ENCODE data around the gene PAXIP1.

The PAXIP1 gene

DNA sequence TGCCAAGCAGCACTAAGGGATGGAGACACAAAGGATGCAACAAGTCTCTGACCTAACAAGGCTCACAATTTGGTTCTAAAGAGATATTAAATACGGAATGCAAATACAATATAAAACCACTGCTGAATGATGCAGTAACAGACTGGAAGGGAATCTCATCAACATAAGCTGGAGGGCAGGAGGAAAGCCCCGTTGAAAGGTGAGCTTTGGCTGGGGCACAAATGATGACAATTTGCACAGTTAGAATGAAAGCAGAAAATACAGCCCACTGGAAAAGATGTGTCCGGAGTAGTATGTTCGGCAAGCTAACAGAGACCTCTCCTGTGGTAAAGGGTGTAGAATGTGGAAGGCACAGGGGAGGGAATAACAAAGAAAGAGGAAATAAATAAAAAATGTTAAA lies 26.1 kb downstream of the PAXIP1 start:
- no peak overlapping the region for H3K4me3 ChIP-seq (ENCODE audit: low read depth, low read length)
- DNase-seq (ENCODE audit: low read depth, low spot score): no peak
- in situ Hi-C loops (cut with HindIII; ENCODE audit: low sequenced_read_pairs): no loop called here
- TF ChIP-seq CTCF (IDR thresholded peaks at IDR 0.05; ENCODE audit: low read depth, low read length): no peak

DNA sequence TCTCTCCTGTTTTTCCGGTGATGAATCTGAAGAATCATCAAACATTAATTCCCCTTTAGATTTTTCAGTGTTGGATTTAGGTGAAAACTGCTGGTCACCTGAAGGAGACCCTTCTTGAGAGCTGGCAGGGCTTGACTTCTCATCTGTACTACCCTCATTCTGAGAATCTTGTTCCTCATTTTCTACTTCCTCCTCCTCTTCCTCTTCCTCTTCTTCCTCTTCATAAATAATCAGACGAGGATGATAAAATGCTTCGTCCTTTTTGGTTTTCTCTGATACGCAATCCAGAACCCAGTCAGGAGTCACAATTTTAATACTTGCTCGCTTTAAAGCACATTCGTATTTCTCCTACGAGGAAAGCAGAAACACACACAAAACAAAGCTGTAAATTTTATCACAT lies 26.9 kb downstream of the PAXIP1 start:
- no peak for DNase-seq (ENCODE audit: low read depth, low spot score)
- in situ Hi-C loops (cut with HindIII; ENCODE audit: low sequenced_read_pairs): no loop called here
- TF ChIP-seq CTCF (IDR thresholded peaks at IDR 0.05; ENCODE audit: low read depth, low read length): no peak
- H3K4me3 ChIP-seq (ENCODE audit: low read depth, low read length): no peak overlapping the region

DNA sequence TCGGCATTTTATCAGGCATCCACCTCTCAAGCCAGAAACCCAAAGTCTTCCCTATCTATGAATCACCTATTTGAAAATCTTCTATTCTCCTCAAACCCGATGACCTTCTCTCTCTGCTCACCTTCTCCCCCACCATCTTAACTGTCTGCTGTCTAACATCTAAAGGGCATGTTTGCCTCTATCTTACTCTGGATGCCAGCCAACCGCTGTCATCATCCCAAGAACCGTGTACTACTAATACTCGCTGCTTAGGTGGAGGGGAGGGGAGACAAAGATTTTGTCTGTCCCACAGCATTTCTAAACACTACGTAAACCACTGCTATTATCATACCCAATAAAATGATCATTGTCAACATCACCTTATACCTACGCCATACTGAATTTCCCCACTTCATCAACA lies 29.5 kb downstream of the PAXIP1 start:
- no peak overlapping the region for H3K4me3 ChIP-seq (ENCODE audit: low read depth, low read length)
- TF ChIP-seq CTCF (IDR thresholded peaks at IDR 0.05; ENCODE audit: low read depth, low read length): no peak
- no peak for DNase-seq (ENCODE audit: low read depth, low spot score)
- in situ Hi-C loops (cut with HindIII; ENCODE audit: low sequenced_read_pairs): no loop called here

DNA sequence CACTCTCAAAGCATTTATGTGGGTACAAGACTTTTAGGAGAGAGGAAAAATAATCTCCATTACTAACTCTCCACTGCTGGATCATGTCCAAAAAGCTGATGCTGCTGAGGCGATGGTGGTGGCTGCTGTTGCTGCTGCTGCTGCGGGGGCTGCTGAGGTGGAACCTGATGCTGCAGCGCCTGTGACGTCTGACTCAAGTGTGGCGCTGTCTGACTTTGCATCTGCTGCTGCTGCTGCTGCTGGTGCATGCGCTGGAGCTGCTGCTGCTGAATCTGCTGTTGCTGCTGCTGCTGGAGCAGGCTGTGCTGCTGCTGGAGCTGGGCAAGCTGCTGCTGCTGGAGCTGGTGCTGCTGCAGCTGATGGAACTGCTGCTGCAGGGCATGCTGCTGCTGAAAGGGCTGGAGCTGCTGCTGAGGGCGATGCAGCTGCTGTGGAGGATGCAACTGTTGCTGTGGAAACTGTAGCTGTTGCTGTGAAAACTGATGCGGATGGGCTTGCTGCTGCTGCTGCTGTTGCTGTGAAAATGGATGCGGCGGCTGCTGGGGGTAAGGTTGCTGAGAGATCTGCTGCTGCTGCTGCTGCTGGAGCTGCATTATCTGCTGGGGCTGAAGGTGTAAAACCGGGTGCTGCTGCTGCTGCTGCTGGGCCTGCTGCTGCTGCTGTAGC lies 34.5 kb downstream of the PAXIP1 start:
- in situ Hi-C loops (cut with HindIII; ENCODE audit: low sequenced_read_pairs): no loop called here
- no peak overlapping the region for H3K4me3 ChIP-seq (ENCODE audit: low read depth, low read length)
- no peak for DNase-seq (ENCODE audit: low read depth, low spot score)
- TF ChIP-seq CTCF (IDR thresholded peaks at IDR 0.05; ENCODE audit: low read depth, low read length): no peak

- no peak for DNase-seq (ENCODE audit: low read depth, low spot score)
- in situ Hi-C loops (cut with HindIII; ENCODE audit: low sequenced_read_pairs): no loop called here
- H3K4me3 ChIP-seq (ENCODE audit: low read depth, low read length): no peak overlapping the region
- no peak for TF ChIP-seq CTCF (IDR thresholded peaks at IDR 0.05; ENCODE audit: low read depth, low read length)
Observed at GRCh38 chr7:154967401-154967955, 35.4 kb downstream of the PAXIP1 start.

- no peak for TF ChIP-seq CTCF (IDR thresholded peaks at IDR 0.05; ENCODE audit: low read depth, low read length)
- peak; percentile 31 for DNase-seq (ENCODE audit: low read depth, low spot score)
- in situ Hi-C loops (cut with HindIII; ENCODE audit: low sequenced_read_pairs): no loop called here
Observed at GRCh38 chr7:154965014-154965413, 37.9 kb downstream of the PAXIP1 start.

More at GRCh38 chr7:154965014-154965413, 37.9 kb downstream of the PAXIP1 start:
- no peak overlapping the region for H3K4me3 ChIP-seq (ENCODE audit: low read depth, low read length)

Data from astrocyte of the spinal cord (primary cell).